ENCODE results near the gene PTPN11.

PTPN11 gene

DNA sequence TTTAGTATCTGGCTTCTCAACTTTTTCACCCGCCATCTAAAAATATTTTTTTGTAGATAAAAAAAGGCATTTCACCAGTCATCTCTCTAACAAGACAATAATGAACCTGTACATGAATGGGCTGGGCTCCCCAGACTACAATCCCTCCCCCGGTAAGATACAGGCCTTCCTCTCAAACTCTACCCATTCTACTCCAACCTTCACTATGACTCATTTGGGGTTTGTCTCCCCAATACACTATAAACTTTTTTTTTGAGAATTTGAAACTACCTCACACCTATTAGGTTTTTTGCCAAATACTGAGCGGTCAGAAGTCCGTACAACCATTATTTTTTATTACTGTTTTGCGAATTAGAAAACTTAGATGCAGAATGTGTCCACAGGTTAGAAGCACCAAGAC is 10.1 kb upstream of the PTPN11 start:
- Histone ChIP-seq H4K20me1 (ENCODE audit: insufficient read depth, low read length) (0 out of 2 replicates have a peak, but pooled peaks cover 5% of the 10 kb centered on the region), H3F3A (ENCODE audit: insufficient read depth, low read length) (peaks cover 4% of the 10 kb centered on the region; the same call in 1 of the 2 replicates), H2AFZ (ENCODE audit: low read length) (0 out of 2 replicates have a peak overlapping the region, but pooled peaks have one; percentile 43), H3K27ac (ENCODE audit: low read length) (peak overlapping the region; percentile 69; the same call in 1 of the 2 replicates), H3K4me2 (ENCODE audit: low read depth, low read length) (peak overlapping the region; percentile 72), H3K79me2 (ENCODE audit: low read length) (peaks cover 20% of the 10 kb centered on the region), H3K27me3 (replicated peaks; ENCODE audit: insufficient read depth, low read length) (no peaks in the 10 kb centered on the region), H3K36me3 (replicated peaks; ENCODE audit: insufficient read depth, low read length) (0 out of 2 replicates have a peak, but pooled peaks cover 2% of the 10 kb centered on the region), H3K9me2 (replicated peaks; ENCODE audit: insufficient read depth, low read length) (no peaks in the 10 kb centered on the region), H3K4me3 (ENCODE audit: low read length) (peak overlapping the region; percentile 73), H3K4me1 (ENCODE audit: low read length) (no peaks in the 10 kb centered on the region), H3K9me3 (replicated peaks; ENCODE audit: insufficient read depth, low read length) (no peaks in the 10 kb centered on the region), H3K9ac (ENCODE audit: low read length) (peak overlapping the region; percentile 77)
- TF ChIP-seq EZH2 (optimal IDR thresholded peaks at IDR 0.05; ENCODE audit: low read depth, low read length) (no peak), EZH2phosphoT487 (IDR thresholded peaks at IDR 0.05; ENCODE audit: low read length) (no peak)
- TF ChIP-seq, protein P1, sequence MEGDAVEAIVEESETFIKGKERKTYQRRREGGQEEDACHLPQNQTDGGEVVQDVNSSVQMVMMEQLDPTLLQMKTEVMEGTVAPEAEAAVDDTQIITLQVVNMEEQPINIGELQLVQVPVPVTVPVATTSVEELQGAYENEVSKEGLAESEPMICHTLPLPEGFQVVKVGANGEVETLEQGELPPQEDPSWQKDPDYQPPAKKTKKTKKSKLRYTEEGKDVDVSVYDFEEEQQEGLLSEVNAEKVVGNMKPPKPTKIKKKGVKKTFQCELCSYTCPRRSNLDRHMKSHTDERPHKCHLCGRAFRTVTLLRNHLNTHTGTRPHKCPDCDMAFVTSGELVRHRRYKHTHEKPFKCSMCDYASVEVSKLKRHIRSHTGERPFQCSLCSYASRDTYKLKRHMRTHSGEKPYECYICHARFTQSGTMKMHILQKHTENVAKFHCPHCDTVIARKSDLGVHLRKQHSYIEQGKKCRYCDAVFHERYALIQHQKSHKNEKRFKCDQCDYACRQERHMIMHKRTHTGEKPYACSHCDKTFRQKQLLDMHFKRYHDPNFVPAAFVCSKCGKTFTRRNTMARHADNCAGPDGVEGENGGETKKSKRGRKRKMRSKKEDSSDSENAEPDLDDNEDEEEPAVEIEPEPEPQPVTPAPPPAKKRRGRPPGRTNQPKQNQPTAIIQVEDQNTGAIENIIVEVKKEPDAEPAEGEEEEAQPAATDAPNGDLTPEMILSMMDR (IDR thresholded peaks at IDR 0.05; ENCODE audit: low read length) = no peak
- no peak for DNase-seq

DNA sequence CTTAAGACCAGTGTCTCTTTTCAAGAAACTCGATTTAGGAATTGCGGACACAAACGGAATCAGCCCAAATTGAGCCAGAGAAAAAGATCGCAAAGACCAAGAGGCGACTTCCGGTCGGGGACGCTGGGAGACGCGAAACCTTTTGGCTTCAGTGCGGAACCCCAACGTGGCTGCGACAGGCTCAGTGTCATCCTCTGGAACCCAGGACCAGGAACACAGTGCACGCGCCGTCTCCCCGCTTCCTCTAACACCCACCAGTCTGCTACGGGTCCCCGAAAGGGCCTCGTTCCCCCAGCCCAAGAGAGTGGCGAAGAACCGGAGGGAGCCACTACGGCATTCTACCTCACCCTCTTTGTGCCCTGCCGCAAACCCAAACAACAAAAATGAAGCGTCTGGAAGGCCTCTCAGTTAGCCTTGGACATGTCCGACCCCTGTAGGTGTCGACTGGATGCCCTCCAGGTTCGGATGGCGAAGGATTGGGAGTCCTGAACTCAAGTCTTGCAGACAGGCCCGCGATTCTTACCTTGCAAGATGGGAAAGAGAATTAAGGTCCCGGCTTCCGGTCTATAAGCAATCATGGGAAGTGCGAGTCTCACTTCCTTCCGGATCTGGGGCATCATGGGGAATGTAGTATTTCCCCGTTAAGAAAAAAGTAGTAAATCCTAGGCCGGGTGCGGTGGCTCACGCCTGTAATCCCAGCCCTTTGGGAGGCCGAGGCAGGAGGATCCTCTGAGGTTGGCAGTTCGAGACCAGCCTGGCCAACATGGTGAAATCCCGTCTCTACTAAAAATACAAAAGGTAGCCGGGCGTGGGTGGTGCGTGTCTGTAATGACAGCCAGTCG is 9.5 kb upstream of the PTPN11 start, which contains the start of gene RPL6:
RPL6 (minus strand) TSS at position 542 of the 842 bp plus-strand sequence. CDS start 949 bp downstream, outside the sequence.
- Histone ChIP-seq H3K9me2 (replicated peaks; ENCODE audit: insufficient read depth, low read length) (no peaks in the 10 kb centered on the region), H3K4me1 (ENCODE audit: low read length) (no peaks in the 10 kb centered on the region), H3F3A (ENCODE audit: insufficient read depth, low read length) (peaks cover 4% of the 10 kb centered on the region; the same call in 1 of the 2 replicates), H3K4me2 (ENCODE audit: low read depth, low read length) (peak within 1 kb of the TSS; percentile 72), H3K79me2 (ENCODE audit: low read length) (peaks cover 20% of the 10 kb centered on the region), H3K36me3 (replicated peaks; ENCODE audit: insufficient read depth, low read length) (0 out of 2 replicates have a peak, but pooled peaks cover 2% of the 10 kb centered on the region), H3K27ac (ENCODE audit: low read length) (peak within 1 kb of the TSS; percentile 69; the same call in 1 of the 2 replicates), H2AFZ (ENCODE audit: low read length) (0 out of 2 replicates have a peak within 1 kb of the TSS, but pooled peaks have one; percentile 43), H4K20me1 (ENCODE audit: insufficient read depth, low read length) (0 out of 2 replicates have a peak, but pooled peaks cover 5% of the 10 kb centered on the region), H3K27me3 (replicated peaks; ENCODE audit: insufficient read depth, low read length) (no peaks in the 10 kb centered on the region), H3K4me3 (ENCODE audit: low read length) (peak within 1 kb of the TSS; percentile 73), H3K9me3 (replicated peaks; ENCODE audit: insufficient read depth, low read length) (no peaks in the 10 kb centered on the region), H3K9ac (ENCODE audit: low read length) (peak within 1 kb of the TSS; percentile 77)
- no peak for TF ChIP-seq EZH2phosphoT487 (IDR thresholded peaks at IDR 0.05; ENCODE audit: low read length)
- TF ChIP-seq EZH2 (optimal IDR thresholded peaks at IDR 0.05; ENCODE audit: low read depth, low read length) = no peak
- TF ChIP-seq, protein P1 (IDR thresholded peaks at IDR 0.05; ENCODE audit: low read length) = no peak
- peak; percentile 89 for DNase-seq

DNA sequence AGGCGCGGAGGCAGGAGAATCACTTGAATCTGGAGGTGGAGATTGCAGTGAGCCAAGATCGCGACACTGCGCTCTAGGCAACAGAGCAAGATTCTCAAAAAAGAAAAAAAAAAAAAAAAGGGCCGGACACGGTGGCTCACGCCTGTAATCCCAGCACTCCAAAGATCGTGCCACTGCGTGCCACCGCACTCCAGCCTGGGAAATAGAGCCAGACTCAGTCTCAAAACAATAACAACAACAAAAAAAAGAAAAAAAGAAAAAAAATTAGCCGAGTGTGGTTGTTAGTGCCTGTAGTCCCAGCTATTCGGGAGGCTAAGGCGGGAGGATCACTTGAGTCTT is 8.9 kb upstream of the PTPN11 start:
- Histone ChIP-seq H4K20me1 (ENCODE audit: insufficient read depth, low read length) (0 out of 2 replicates have a peak, but pooled peaks cover 5% of the 10 kb centered on the region), H3K79me2 (ENCODE audit: low read length) (peaks cover 20% of the 10 kb centered on the region), H3K9me2 (replicated peaks; ENCODE audit: insufficient read depth, low read length) (no peaks in the 10 kb centered on the region), H3K27me3 (replicated peaks; ENCODE audit: insufficient read depth, low read length) (no peaks in the 10 kb centered on the region), H3K4me1 (ENCODE audit: low read length) (no peaks in the 10 kb centered on the region), H3K4me2 (ENCODE audit: low read depth, low read length) (no peak overlapping the region), H3F3A (ENCODE audit: insufficient read depth, low read length) (peaks cover 4% of the 10 kb centered on the region; the same call in 1 of the 2 replicates), H2AFZ (ENCODE audit: low read length) (no peak overlapping the region), H3K4me3 (ENCODE audit: low read length) (no peak overlapping the region), H3K27ac (ENCODE audit: low read length) (no peak overlapping the region), H3K9me3 (replicated peaks; ENCODE audit: insufficient read depth, low read length) (no peaks in the 10 kb centered on the region), H3K9ac (ENCODE audit: low read length) (no peak overlapping the region), H3K36me3 (replicated peaks; ENCODE audit: insufficient read depth, low read length) (0 out of 2 replicates have a peak, but pooled peaks cover 2% of the 10 kb centered on the region)
- TF ChIP-seq, protein P1 (IDR thresholded peaks at IDR 0.05; ENCODE audit: low read length) = no peak
- no peak for TF ChIP-seq EZH2 (optimal IDR thresholded peaks at IDR 0.05; ENCODE audit: low read depth, low read length)
- no peak for TF ChIP-seq EZH2phosphoT487 (IDR thresholded peaks at IDR 0.05; ENCODE audit: low read length)
- no peak for DNase-seq

All from MM.1S (cell line).